HEK293 (cell line): ENCODE measurements around the gene NINJ2.

Experiments
- CTCF ChIA-PET: fragments of 350-600 bp; formaldehyde crosslinking; extraction: SDS; loops from one replicate; lab custom pipeline; 2021; ENCODE audit warnings: antibody characterized with exemption; lab: Yijun Ruan, JAX
- POLR2A ChIA-PET: fragments of 300-600 bp; formaldehyde crosslinking; extraction: SDS; loops from one replicate; lab custom pipeline; 2020; ENCODE audit warnings: antibody characterized with exemption, inconsistent platforms; lab: Yijun Ruan, JAX
- H3K27ac ChIP-seq: fragments of 200-500 bp; sonication (Bioruptor generic); 2 replicates; pipeline ENCODE4 v1.5.1; 2014; ENCODE audit warnings: low read depth, low read length, control low read depth, inconsistent platforms; ENCODE audit errors: extremely low read depth
- H3K36me3 ChIP-seq, 2 experiments: fragments of 200-500 bp in 1 of 2; sonication (Bioruptor generic) in 1 of 2; 1 replicate in 1 of 2; 2 replicates in 1 of 2; pipeline ENCODE4 v1.5.1; 2014 to 2017; ENCODE audit warnings: inconsistent platforms in 2 of 2, low read length in 2 of 2; ENCODE audit not compliant: control insufficient read depth in 2 of 2, insufficient read depth in 1 of 2
- H3K4me1 ChIP-seq: fragments of 200-500 bp; sonication (Bioruptor generic); 2 replicates; pipeline ENCODE4 v1.5.1; 2014; ENCODE audit warnings: mild to moderate bottlenecking, low read length, inconsistent platforms; ENCODE audit not compliant: control insufficient read depth, insufficient read depth
- H3K4me3 ChIP-seq: 2 replicates; pipeline ENCODE4 v1.5.1; 2011; ENCODE audit warnings: low read depth, mild to moderate bottlenecking, control low read depth, low read length, moderate library complexity
- H3K9me3 ChIP-seq: fragments of 200-500 bp; sonication (Bioruptor generic); 2 replicates; pipeline ENCODE4 v1.5.1; 2014; ENCODE audit warnings: low read depth, low read length, inconsistent platforms; ENCODE audit not compliant: control insufficient read depth, insufficient read depth
- KLF9 ChIP-seq: fragments of 450-650 bp; formaldehyde crosslinking; IDR thresholded peaks from 2 replicates; pipeline ENCODE4 v1.5.1; 2016; ENCODE audit warnings: missing biosample characterization, missing genetic modification characterization, low read depth
- MEIS1 ChIP-seq: sonication (generic); formaldehyde crosslinking; IDR thresholded peaks from 2 replicates; pipeline ENCODE4 v1.8.1; 2022; ENCODE audit warnings: missing genetic modification reagents, mild to moderate bottlenecking, borderline replicate concordance
- MZF1 ChIP-seq: fragments of 450-650 bp; formaldehyde crosslinking; IDR thresholded peaks from 2 replicates; pipeline ENCODE4 v1.5.1; 2017; ENCODE audit warnings: missing biosample characterization, missing genetic modification characterization, borderline replicate concordance
- PRDM1 ChIP-seq: fragments of 450-650 bp; formaldehyde crosslinking; IDR thresholded peaks from 2 replicates; pipeline ENCODE4; 2016; ENCODE audit warnings: missing biosample characterization, missing genetic modification characterization
- REST ChIP-seq: fragments of 450-650 bp; formaldehyde crosslinking; IDR thresholded peaks from 2 replicates; pipeline ENCODE4 v1.5.1; 2016; ENCODE audit warnings: missing biosample characterization, missing genetic modification characterization
- ZIC2 ChIP-seq: fragments of 450-650 bp; formaldehyde crosslinking; IDR thresholded peaks from 2 replicates; pipeline ENCODE4 v1.5.1; 2016; ENCODE audit warnings: missing biosample characterization, missing genetic modification characterization
- ZNF155 ChIP-seq: fragments of 450-650 bp; formaldehyde crosslinking; IDR thresholded peaks from 2 replicates; pipeline ENCODE4 v1.5.1; 2016; ENCODE audit warnings: missing biosample characterization, missing genetic modification characterization
- ZNF19 ChIP-seq: fragments of 450-650 bp; formaldehyde crosslinking; IDR thresholded peaks from 2 replicates; pipeline ENCODE4; 2016; ENCODE audit warnings: missing biosample characterization, missing genetic modification characterization, low read depth
- ZNF311 ChIP-seq: fragments of 450-650 bp; formaldehyde crosslinking; IDR thresholded peaks from 2 replicates; pipeline ENCODE4 v1.5.1; 2017; ENCODE audit warnings: missing biosample characterization, missing genetic modification characterization, borderline replicate concordance
- ZNF391 ChIP-seq: fragments of 450-650 bp; formaldehyde crosslinking; IDR thresholded peaks from 2 replicates; pipeline ENCODE4 v1.5.1; 2016; ENCODE audit warnings: low read depth, missing biosample characterization, missing genetic modification characterization, borderline replicate concordance
- ZNF626 ChIP-seq: fragments of 450-650 bp; sonication (Bioruptor Pico); formaldehyde crosslinking; IDR thresholded peaks from 2 replicates; pipeline ENCODE4 v1.5.1; 2018; ENCODE audit warnings: missing biosample characterization, missing genetic modification characterization, inconsistent platforms
- ZNF660 ChIP-seq: fragments of 450-650 bp; IDR thresholded peaks from 2 replicates; pipeline ENCODE4 v1.5.1; 2018; ENCODE audit warnings: missing biosample characterization, mild to moderate bottlenecking, missing genetic modification characterization
- ZNF664 ChIP-seq: fragments of 450-650 bp; formaldehyde crosslinking; IDR thresholded peaks from 2 replicates; pipeline ENCODE4 v1.5.1; 2016; ENCODE audit warnings: missing biosample characterization, missing genetic modification characterization
- ZNF791 ChIP-seq: fragments of 450-650 bp; formaldehyde crosslinking; IDR thresholded peaks from 2 replicates; pipeline ENCODE4 v1.5.1; 2016; ENCODE audit warnings: missing biosample characterization, missing genetic modification characterization
- TF ChIP-seq, protein P1 (sequence below): fragments of 450-650 bp; formaldehyde crosslinking; conservative IDR thresholded peaks from 2 replicates; pipeline ENCODE4 v1.5.1; 2016; ENCODE audit warnings: low read depth, missing biosample characterization, missing genetic modification characterization
- TF ChIP-seq, protein P2 (sequence below): fragments of 450-650 bp; formaldehyde crosslinking; IDR thresholded peaks from 2 replicates; pipeline ENCODE4 v1.5.1; 2016; ENCODE audit warnings: missing biosample characterization, missing genetic modification characterization
- TF ChIP-seq, protein P3 (sequence below): fragments of 450-650 bp; formaldehyde crosslinking; IDR thresholded peaks from 2 replicates; pipeline ENCODE4 v1.5.1; 2016; ENCODE audit warnings: missing biosample characterization, missing genetic modification characterization, low read depth
- TF ChIP-seq, protein P4 (sequence below): fragments of 450-650 bp; formaldehyde crosslinking; IDR thresholded peaks from 2 replicates; pipeline ENCODE4 v1.5.1; 2016; ENCODE audit warnings: missing biosample characterization, missing genetic modification characterization
- TF ChIP-seq, protein P5 (sequence below): fragments of 450-650 bp; formaldehyde crosslinking; IDR thresholded peaks from 2 replicates; pipeline ENCODE4 v1.5.1; 2016; ENCODE audit warnings: missing biosample characterization, missing genetic modification characterization

The NINJ2 gene

GRCh38 chr12:608921-609320 lies 54.3 kb downstream of the NINJ2 start:
- no peaks in the 10 kb centered on the region for H3K36me3 ChIP-seq
- H3K27ac ChIP-seq = no peak overlapping the region
- H3K4me1 ChIP-seq = no peaks in the 10 kb centered on the region
- TF ChIP-seq ZNF391 (tag by site-specific recombination) (no peak), ZIC2 (tag by site-specific recombination) (no peak), PRDM1 (no peak), KLF9 (tag by site-specific recombination) (no peak), ZNF791 (tag by site-specific recombination) (no peak), ZNF19 (no peak), REST (tag by site-specific recombination) (no peak), MEIS1 (CRISPR knock-in tag) (no peak), ZNF664 (tag by site-specific recombination) (no peak), ZNF311 (tag by site-specific recombination) (no peak), ZNF660 (tag by site-specific recombination) (no peak), ZNF155 (tag by site-specific recombination) (no peak), ZNF626 (tag by site-specific recombination) (no peak), MZF1 (no peak)
- TF ChIP-seq, protein P1, sequence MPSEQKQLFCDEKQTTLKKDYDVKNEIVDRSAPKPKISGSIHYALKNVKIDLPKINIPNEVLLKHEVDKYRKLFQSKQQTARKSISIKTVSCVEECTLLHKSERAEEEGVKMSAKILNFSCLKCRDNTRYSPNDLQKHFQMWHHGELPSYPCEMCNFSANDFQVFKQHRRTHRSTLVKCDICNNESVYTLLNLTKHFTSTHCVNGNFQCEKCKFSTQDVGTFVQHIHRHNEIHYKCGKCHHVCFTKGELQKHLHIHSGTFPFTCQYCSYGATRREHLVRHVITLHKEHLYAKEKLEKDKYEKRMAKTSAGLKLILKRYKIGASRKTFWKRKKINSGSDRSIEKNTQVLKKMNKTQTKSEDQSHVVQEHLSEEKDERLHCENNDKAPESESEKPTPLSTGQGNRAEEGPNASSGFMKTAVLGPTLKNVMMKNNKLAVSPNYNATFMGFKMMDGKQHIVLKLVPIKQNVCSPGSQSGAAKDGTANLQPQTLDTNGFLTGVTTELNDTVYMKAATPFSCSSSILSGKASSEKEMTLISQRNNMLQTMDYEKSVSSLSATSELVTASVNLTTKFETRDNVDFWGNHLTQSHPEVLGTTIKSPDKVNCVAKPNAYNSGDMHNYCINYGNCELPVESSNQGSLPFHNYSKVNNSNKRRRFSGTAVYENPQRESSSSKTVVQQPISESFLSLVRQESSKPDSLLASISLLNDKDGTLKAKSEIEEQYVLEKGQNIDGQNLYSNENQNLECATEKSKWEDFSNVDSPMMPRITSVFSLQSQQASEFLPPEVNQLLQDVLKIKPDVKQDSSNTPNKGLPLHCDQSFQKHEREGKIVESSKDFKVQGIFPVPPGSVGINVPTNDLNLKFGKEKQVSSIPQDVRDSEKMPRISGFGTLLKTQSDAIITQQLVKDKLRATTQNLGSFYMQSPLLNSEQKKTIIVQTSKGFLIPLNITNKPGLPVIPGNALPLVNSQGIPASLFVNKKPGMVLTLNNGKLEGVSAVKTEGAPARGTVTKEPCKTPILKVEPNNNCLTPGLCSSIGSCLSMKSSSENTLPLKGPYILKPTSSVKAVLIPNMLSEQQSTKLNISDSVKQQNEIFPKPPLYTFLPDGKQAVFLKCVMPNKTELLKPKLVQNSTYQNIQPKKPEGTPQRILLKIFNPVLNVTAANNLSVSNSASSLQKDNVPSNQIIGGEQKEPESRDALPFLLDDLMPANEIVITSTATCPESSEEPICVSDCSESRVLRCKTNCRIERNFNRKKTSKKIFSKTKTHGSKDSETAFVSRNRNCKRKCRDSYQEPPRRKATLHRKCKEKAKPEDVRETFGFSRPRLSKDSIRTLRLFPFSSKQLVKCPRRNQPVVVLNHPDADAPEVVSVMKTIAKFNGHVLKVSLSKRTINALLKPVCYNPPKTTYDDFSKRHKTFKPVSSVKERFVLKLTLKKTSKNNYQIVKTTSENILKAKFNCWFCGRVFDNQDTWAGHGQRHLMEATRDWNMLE = no peak
- TF ChIP-seq, protein P2, sequence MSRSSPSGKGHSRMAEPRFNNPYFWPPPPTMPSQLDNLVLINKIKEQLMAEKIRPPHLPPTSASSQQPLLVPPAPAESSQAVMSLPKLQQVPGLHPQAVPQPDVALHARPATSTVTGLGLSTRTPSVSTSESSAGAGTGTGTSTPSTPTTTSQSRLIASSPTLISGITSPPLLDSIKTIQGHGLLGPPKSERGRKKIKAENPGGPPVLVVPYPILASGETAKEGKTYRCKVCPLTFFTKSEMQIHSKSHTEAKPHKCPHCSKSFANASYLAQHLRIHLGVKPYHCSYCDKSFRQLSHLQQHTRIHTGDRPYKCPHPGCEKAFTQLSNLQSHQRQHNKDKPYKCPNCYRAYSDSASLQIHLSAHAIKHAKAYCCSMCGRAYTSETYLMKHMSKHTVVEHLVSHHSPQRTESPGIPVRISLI = no peak
- TF ChIP-seq, protein P3, sequence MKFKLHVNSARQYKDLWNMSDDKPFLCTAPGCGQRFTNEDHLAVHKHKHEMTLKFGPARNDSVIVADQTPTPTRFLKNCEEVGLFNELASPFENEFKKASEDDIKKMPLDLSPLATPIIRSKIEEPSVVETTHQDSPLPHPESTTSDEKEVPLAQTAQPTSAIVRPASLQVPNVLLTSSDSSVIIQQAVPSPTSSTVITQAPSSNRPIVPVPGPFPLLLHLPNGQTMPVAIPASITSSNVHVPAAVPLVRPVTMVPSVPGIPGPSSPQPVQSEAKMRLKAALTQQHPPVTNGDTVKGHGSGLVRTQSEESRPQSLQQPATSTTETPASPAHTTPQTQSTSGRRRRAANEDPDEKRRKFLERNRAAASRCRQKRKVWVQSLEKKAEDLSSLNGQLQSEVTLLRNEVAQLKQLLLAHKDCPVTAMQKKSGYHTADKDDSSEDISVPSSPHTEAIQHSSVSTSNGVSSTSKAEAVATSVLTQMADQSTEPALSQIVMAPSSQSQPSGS = no peak
- TF ChIP-seq, protein P4, sequence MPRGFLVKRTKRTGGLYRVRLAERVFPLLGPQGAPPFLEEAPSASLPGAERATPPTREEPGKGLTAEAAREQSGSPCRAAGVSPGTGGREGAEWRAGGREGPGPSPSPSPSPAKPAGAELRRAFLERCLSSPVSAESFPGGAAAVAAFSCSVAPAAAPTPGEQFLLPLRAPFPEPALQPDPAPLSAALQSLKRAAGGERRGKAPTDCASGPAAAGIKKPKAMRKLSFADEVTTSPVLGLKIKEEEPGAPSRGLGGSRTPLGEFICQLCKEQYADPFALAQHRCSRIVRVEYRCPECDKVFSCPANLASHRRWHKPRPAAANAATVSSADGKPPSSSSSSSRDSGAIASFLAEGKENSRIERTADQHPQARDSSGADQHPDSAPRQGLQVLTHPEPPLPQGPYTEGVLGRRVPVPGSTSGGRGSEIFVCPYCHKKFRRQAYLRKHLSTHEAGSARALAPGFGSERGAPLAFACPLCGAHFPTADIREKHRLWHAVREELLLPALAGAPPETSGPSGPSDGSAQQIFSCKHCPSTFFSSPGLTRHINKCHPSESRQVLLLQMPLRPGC (tag by site-specific recombination) = no peak
- TF ChIP-seq, protein P5, sequence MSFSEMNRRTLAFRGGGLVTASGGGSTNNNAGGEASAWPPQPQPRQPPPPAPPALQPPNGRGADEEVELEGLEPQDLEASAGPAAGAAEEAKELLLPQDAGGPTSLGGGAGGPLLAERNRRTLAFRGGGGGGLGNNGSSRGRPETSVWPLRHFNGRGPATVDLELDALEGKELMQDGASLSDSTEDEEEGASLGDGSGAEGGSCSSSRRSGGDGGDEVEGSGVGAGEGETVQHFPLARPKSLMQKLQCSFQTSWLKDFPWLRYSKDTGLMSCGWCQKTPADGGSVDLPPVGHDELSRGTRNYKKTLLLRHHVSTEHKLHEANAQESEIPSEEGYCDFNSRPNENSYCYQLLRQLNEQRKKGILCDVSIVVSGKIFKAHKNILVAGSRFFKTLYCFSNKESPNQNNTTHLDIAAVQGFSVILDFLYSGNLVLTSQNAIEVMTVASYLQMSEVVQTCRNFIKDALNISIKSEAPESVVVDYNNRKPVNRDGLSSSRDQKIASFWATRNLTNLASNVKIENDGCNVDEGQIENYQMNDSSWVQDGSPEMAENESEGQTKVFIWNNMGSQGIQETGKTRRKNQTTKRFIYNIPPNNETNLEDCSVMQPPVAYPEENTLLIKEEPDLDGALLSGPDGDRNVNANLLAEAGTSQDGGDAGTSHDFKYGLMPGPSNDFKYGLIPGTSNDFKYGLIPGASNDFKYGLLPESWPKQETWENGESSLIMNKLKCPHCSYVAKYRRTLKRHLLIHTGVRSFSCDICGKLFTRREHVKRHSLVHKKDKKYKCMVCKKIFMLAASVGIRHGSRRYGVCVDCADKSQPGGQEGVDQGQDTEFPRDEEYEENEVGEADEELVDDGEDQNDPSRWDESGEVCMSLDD (tag by site-specific recombination) = no peak
- ChIA-PET CTCF (no interaction called here), POLR2A (no interaction called here)
- H3K9me3 ChIP-seq = no peaks in the 10 kb centered on the region
- H3K4me3 ChIP-seq = no peak overlapping the region
